Measurements from ENCODE around the gene CDH22. TPM values are rescaled to one million over a fixed set of nuclear protein-coding genes. Genes with fewer than 3 reads are reported as not detected.

The CDH22 gene
- total and polyA plus RNA-seq, 2 donors (not counting 1 experiment from before 2014, with no cell fraction given): not detected

GRCh38 chr20:46190478-46191167 is 117.7 kb downstream of the CDH22 start:
- TF ChIP-seq CTCF (conservative IDR thresholded peaks at IDR 0.05 in 1 of 2, IDR thresholded peaks at IDR 0.05 in 1 of 2; ENCODE audit: low read depth in 1 of 2, low read length in 2 of 2) (no peak), EZH2 (IDR thresholded peaks at IDR 0.05; ENCODE audit: low read length, missing control alignments) (no peak)
- Histone ChIP-seq H2AFZ (ENCODE audit: low read length) (no peak overlapping the region), H3K79me2 (ENCODE audit: control insufficient read depth, insufficient read depth, low read length) (no peaks in the 10 kb centered on the region), H3K9ac (ENCODE audit: insufficient read depth, low read length) (no peak overlapping the region), H3K27me3 (ENCODE audit: control insufficient read depth, insufficient read depth, low read length) (no peaks in the 10 kb centered on the region), H4K20me1 (ENCODE audit: control insufficient read depth, extremely low read depth, insufficient read depth, low read length) (no peaks in the 10 kb centered on the region), H3K36me3 (ENCODE audit: control insufficient read depth, insufficient read depth, low read length) (no peaks in the 10 kb centered on the region), H3K4me3 (replicated peaks in 1 of 4; ENCODE audit: control extremely low read depth in 1 of 4, insufficient read depth in 1 of 4, low read depth in 3 of 4, low read length in 4 of 4) (no peak overlapping the region), H3K4me1 (ENCODE audit: control insufficient read depth, extremely low read depth, insufficient read depth, low read length) (no peaks in the 10 kb centered on the region), H3K4me2 (ENCODE audit: extremely low read depth, insufficient read depth, low read length) (no peak overlapping the region), H3K9me3 (ENCODE audit: control insufficient read depth, insufficient read depth, low read depth, low read length) (no peaks in the 10 kb centered on the region), H3K27ac (ENCODE audit: insufficient read depth, low read length) (no peak overlapping the region)
- no peak for DNase-seq (ENCODE audit: low read depth in 2 of 2)

GRCh38 chr20:46188866-46189541 is 119.3 kb downstream of the CDH22 start:
- no peaks in the 10 kb centered on the region for H3K36me3 ChIP-seq (ENCODE audit: control insufficient read depth, insufficient read depth, low read length)
- no peak overlapping the region for H3K9ac ChIP-seq (ENCODE audit: insufficient read depth, low read length)
- H3K79me2 ChIP-seq (ENCODE audit: control insufficient read depth, insufficient read depth, low read length): no peaks in the 10 kb centered on the region
- no peaks in the 10 kb centered on the region for H3K27me3 ChIP-seq (ENCODE audit: control insufficient read depth, insufficient read depth, low read length)
- H3K4me3 ChIP-seq (replicated peaks in 1 of 4; ENCODE audit: control extremely low read depth in 1 of 4, insufficient read depth in 1 of 4, low read depth in 3 of 4, low read length in 4 of 4): no peak overlapping the region
- DNase-seq (ENCODE audit: low read depth in 2 of 2): no peak
- H3K9me3 ChIP-seq (ENCODE audit: control insufficient read depth, insufficient read depth, low read depth, low read length): no peaks in the 10 kb centered on the region
- H3K27ac ChIP-seq (ENCODE audit: insufficient read depth, low read length): no peak overlapping the region
- H4K20me1 ChIP-seq (ENCODE audit: control insufficient read depth, extremely low read depth, insufficient read depth, low read length): no peaks in the 10 kb centered on the region
- H2AFZ ChIP-seq (ENCODE audit: low read length): no peak overlapping the region
- no peaks in the 10 kb centered on the region for H3K4me1 ChIP-seq (ENCODE audit: control insufficient read depth, extremely low read depth, insufficient read depth, low read length)
- TF ChIP-seq EZH2 (IDR thresholded peaks at IDR 0.05; ENCODE audit: low read length, missing control alignments) (no peak), CTCF (conservative IDR thresholded peaks at IDR 0.05 in 1 of 2, IDR thresholded peaks at IDR 0.05 in 1 of 2; ENCODE audit: low read depth in 1 of 2, low read length in 2 of 2) (no peak)
- H3K4me2 ChIP-seq (ENCODE audit: extremely low read depth, insufficient read depth, low read length): no peak overlapping the region

- Histone ChIP-seq H3K4me2 (ENCODE audit: extremely low read depth, insufficient read depth, low read length) (no peak overlapping the region), H3K79me2 (ENCODE audit: control insufficient read depth, insufficient read depth, low read length) (no peaks in the 10 kb centered on the region), H3K9me3 (ENCODE audit: control insufficient read depth, insufficient read depth, low read depth, low read length) (no peaks in the 10 kb centered on the region), H3K27ac (ENCODE audit: insufficient read depth, low read length) (no peak overlapping the region), H3K4me1 (ENCODE audit: control insufficient read depth, extremely low read depth, insufficient read depth, low read length) (no peaks in the 10 kb centered on the region), H3K4me3 (replicated peaks in 1 of 4; ENCODE audit: control extremely low read depth in 1 of 4, insufficient read depth in 1 of 4, low read depth in 3 of 4, low read length in 4 of 4) (no peak overlapping the region), H3K27me3 (ENCODE audit: control insufficient read depth, insufficient read depth, low read length) (no peaks in the 10 kb centered on the region), H2AFZ (ENCODE audit: low read length) (no peak overlapping the region), H3K36me3 (ENCODE audit: control insufficient read depth, insufficient read depth, low read length) (no peaks in the 10 kb centered on the region), H3K9ac (ENCODE audit: insufficient read depth, low read length) (no peak overlapping the region), H4K20me1 (ENCODE audit: control insufficient read depth, extremely low read depth, insufficient read depth, low read length) (no peaks in the 10 kb centered on the region)
- no peak for DNase-seq (ENCODE audit: low read depth in 2 of 2)
- TF ChIP-seq CTCF (conservative IDR thresholded peaks at IDR 0.05 in 1 of 2, IDR thresholded peaks at IDR 0.05 in 1 of 2; ENCODE audit: low read depth in 1 of 2, low read length in 2 of 2): no peak
- TF ChIP-seq EZH2 (IDR thresholded peaks at IDR 0.05; ENCODE audit: low read length, missing control alignments): no peak
Measured at GRCh38 chr20:46186210-46186609, 122.1 kb downstream of the CDH22 start.
